ENCODE measurements around the gene ZNF658.
"Not testable (repeated sequence)": the region's sequence is repeated elsewhere in the genome, so short reads cannot be mapped to it uniquely, and the experiment has no call there.

ZNF658 gene

GRCh38 chr9:66900490-66901131, at the start of gene ZNF658:
TSS of gene ZNF658 (plus strand) at chr9:66900725. CDS start at chr9:66903562, 2,837 bp downstream.
- DNase-seq = peak; percentile 89

DNA sequence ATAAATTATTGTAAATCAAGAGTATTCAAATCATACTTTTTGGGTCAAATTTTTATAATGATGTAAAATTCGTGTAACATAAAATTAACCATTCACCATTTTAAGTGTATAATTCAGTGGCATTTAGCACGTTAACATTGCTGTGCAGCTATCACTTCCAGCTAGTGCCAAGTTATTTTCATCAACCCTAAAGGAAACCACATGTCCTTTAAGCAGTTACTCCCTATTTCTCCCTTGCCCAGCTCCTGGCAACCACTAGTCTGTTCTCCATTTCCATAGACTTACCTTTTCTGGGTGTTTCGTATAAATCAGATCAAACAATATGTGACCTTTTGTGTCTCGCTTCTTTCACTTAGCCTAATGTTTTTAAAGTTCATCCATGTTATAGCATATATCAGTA, 38.8 kb upstream of the ZNF658 start:
- not testable (repeated sequence) for DNase-seq

DNA sequence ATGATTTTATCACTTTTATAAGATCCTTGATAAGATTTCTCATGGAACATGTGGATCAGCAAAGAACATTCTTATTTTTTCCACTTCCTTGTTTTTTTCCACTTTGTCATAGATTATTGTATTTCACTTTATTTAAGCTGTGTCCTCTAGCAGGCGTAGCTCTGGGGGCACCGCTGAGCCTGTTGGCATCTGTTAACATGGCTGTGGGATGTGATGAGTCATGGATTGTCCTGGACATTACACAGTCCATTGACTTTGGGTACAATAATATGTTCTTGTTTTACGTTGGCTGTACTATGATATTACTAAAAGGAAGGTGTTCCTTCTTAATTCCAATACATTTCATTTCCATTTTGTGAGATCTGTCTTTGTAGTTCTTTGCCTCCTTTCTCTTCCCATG, 31.9 kb upstream of the ZNF658 start:
- not testable (repeated sequence) for DNase-seq

DNA sequence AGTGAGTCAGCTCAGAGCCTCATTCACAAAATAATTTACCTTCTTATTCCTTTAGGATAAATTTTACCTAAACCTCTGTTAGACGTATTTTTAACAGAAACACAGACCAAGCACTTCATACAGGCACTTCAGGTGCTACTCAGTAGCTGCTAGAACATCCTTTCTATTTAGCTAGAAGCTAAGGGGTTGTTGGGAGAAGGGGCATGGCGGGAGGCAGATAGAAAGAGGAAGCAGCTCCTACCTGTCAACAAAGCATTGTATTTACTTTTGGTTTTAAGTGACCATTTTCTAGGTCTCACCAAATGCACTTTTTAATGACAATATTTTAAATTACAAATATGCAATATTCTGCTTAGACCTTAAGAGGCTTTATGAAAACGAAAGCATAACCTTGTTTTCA, 19.9 kb upstream of the ZNF658 start:
- DNase-seq = not testable (repeated sequence)

- DNase-seq = not testable (repeated sequence)
These were observed 18.7 kb upstream of the ZNF658 start for GRCh38 chr9:66881847-66882246.

GRCh38 chr9:66890334-66890733, 10.2 kb upstream of the ZNF658 start:
- not testable (repeated sequence) for DNase-seq

DNA sequence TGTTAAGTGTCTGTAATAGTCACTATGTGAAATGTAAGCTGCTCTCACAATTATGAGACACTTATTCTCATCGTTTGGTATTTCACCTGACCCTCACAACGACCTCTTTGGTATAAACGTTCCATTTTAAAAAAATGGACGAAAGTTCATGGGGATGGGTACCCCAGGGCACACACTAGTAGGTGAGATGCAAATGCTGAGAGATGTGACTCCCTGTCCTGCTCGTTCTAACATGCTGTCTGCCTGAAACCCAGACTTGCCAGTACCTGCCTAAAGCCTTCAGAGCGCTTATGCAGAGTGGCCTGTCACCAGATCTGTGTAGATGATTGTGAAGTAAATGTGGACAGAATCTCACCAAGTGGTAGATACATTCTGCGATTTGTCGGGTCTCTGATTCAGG, 616 bp downstream of the ZNF658 start:
- peak; percentile 28 for DNase-seq

DNA sequence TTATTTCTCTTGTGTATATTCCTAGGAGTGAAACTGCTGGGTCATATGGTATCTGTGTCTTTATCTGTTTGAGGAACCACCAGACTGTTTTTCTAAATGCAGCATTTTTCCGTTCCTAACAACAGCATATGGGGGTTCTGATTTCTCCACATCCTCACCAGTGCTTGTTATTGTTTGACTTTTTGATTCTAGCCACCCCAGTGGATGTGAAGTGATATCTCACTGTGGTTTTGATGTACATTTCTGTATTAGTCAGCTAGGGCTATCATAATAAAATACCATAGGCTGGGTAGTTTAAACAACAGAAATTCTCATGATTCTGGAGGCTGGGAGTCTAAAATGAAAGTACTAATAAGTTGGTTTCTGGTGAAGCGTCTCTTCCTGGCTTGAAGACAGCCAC, 9.0 kb downstream of the ZNF658 start:
- not testable (repeated sequence) for DNase-seq

- not testable (repeated sequence) for DNase-seq
These were observed 19.5 kb downstream of the ZNF658 start for GRCh38 chr9:66920072-66920471.

GRCh38 chr9:66936194-66936870, 35.8 kb downstream of the ZNF658 start:
- not testable (repeated sequence) for DNase-seq

GRCh38 chr9:66937662-66938061, 37.1 kb downstream of the ZNF658 start:
- not testable (repeated sequence) for DNase-seq

DNA sequence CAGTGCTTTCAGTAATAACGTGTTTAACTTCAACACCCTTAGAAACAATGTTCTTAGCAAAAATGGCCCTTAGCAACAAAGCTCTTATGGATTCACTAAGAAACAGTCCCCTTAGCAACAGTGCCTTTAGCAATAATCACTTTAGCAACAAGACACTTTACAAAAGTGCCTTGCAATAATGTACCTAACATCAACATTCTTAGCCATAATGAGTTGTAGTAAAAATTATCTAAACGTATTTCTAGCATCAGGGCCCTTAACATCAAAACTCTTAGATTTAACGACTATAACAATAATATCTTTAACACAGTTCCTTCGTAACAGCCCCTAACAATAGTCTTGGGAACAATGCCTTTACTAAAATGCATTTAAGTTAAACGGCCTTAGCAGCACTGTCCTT, 37.8 kb downstream of the ZNF658 start:
- not testable (repeated sequence) for DNase-seq

DNA sequence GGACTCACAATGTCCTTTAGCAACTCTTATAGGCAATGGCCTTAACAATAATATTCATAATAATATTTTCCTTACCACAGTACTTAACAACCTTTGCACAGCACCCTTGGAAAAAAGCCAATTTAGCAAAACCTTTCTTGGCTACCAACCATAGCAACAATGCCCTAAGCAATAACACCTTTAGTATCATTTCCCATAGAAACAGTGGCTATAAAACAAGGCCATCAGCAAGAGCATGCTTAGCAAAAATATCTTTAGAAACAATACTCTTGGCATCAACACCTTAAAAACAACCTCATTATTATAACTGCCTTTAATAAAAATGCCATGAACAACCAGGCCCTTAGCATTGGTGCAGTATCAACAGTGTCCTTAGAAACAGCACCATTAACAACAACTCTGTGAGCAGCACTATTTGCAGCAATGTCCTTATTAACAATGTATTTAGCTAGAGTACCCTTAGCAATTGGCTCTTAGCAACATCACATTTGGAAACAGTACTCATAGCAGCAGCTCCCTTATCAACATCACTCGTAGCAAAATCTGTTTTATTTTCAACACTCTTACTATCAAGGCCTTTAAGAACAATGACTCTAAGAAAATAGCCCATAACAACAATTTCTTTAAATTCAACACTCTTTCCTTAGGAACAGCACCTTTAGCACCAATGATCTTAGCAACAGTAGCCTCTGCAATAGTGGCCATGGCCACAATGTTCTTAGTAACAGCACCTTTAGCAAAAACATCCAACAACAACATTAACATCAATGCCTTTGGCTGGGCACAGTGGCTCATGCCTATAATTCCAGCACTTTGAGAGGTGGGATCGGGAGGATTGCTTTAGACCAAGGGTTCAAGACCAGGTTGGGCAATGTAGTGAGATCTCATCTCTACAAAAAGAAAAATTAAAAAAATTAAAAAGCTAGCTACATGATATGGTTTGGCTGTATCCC, 39.6 kb downstream of the ZNF658 start:
- DNase-seq = not testable (repeated sequence)

DNA sequence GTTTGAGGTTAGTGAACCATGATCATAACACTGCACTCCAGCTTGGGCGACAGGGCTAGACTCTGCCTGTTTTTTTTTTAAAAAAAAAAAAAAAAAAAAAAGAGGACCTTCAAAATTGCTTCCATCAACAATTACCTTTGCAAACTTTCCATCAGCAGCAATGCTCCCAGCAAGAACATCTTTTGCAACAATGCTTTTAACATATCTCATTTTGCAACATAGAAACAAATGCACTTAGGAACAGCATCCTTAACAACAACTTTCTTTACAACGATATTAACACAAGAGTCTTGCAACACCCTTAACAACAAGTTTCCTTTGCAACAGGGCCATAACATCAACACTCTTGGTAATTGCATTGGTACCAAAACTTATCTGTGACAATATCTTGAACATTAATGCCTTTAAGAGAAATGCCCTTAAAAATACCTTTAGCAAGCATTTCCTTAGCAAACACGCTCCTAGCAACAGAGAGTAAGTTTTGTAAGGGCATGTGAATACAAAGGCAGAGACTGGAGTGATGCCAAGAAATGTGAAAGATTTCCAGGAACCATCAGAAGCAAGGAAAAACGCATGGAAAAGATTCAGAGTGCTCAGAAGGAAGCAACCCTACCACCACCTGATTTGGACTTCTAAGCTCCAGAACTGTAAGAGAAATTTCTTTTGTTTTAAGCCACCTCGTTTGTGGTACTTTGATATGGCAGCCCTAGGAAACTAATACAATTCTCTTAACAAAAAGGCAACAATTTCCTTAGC, 42.1 kb downstream of the ZNF658 start:
- peak; percentile 37 for DNase-seq

- not testable (repeated sequence) for DNase-seq
These were observed 52.1 kb downstream of the ZNF658 start for GRCh38 chr9:66952576-66952975.
